ENCODE results near the gene MCM10. TPM values are rescaled to one million over a fixed set of nuclear protein-coding genes. Genes with fewer than 3 reads are reported as not detected.
"Not testable (repeated sequence)": the region's sequence is repeated elsewhere in the genome, so short reads cannot be mapped to it uniquely, and the experiment has no call there.

Gene MCM10
- total RNA-seq, 3 donors from 2014 or later, result 0.15 to 2.0 (median 1.8) TPM

GRCh38 chr10:13147161-13147560 is 14.2 kb upstream of the MCM10 start:
- intact Hi-C loops (cut with DNase I; ENCODE audit: low total_unique reads), result no loop called here
- no peaks in the 10 kb centered on the region for H3K27me3 ChIP-seq
- no peaks in the 10 kb centered on the region for H3K36me3 ChIP-seq
- H3K4me1 ChIP-seq, result no peaks in the 10 kb centered on the region
- H3K27ac ChIP-seq, result no peak overlapping the region
- no peak overlapping the region for H3K4me3 ChIP-seq
- DNase-seq (ENCODE audit: low spot score in 2 of 2), result no peak
- H3K9me3 ChIP-seq, result peaks cover 0 to 7% of the 10 kb centered on the region in 2 donors
- TF ChIP-seq, protein P1, sequence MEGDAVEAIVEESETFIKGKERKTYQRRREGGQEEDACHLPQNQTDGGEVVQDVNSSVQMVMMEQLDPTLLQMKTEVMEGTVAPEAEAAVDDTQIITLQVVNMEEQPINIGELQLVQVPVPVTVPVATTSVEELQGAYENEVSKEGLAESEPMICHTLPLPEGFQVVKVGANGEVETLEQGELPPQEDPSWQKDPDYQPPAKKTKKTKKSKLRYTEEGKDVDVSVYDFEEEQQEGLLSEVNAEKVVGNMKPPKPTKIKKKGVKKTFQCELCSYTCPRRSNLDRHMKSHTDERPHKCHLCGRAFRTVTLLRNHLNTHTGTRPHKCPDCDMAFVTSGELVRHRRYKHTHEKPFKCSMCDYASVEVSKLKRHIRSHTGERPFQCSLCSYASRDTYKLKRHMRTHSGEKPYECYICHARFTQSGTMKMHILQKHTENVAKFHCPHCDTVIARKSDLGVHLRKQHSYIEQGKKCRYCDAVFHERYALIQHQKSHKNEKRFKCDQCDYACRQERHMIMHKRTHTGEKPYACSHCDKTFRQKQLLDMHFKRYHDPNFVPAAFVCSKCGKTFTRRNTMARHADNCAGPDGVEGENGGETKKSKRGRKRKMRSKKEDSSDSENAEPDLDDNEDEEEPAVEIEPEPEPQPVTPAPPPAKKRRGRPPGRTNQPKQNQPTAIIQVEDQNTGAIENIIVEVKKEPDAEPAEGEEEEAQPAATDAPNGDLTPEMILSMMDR (IDR thresholded peaks at IDR 0.05), result no peak
- TF ChIP-seq POLR2A (IDR thresholded peaks at IDR 0.05), result no peak
- no peak for TF ChIP-seq POLR2AphosphoS5 (IDR thresholded peaks at IDR 0.05)

DNA sequence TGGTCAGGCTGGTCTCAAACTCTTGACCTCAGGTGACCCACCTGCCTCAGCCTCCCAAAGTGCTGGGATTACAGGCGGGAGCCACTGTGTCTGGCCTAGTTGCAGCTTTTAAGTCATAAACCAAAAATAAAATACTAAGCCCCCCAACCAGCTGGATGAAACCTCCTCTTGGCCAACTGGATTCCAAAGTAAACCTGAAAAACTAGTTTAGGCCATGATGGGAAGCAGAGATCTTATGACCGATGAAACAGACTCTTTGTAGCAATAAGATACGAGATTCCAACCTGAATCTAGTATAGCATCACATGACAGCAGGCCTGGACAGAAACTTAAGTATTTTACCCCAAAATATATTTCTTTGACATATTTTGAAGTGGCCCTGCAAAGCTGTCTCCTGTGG is 9.1 kb upstream of the MCM10 start:
- Histone ChIP-seq H3K4me3 (no peak overlapping the region), H3K36me3 (no peaks in the 10 kb centered on the region), H3K27me3 (no peaks in the 10 kb centered on the region), H3K27ac (no peak overlapping the region), H3K9me3 (peaks cover 0 to 7% of the 10 kb centered on the region in 2 donors), H3K4me1 (no peaks in the 10 kb centered on the region)
- DNase-seq (ENCODE audit: low spot score in 2 of 2), result no peak
- intact Hi-C loops (cut with DNase I; ENCODE audit: low total_unique reads), result no loop called here
- TF ChIP-seq POLR2AphosphoS5 (IDR thresholded peaks at IDR 0.05) (no peak), POLR2A (IDR thresholded peaks at IDR 0.05) (no peak)
- TF ChIP-seq, protein P1 (IDR thresholded peaks at IDR 0.05), result no peak

- H3K9me3 ChIP-seq; DNase-seq (ENCODE audit: low spot score in 2 of 2): not testable (repeated sequence)
- intact Hi-C loops (cut with DNase I; ENCODE audit: low total_unique reads), result loop anchor here (5.0 kb wide), 1 partner anchor 969 kb away; no protein-coding TSS in a partner anchor
Observed at GRCh38 chr10:13155860-13156259, 5.5 kb upstream of the MCM10 start.

DNA sequence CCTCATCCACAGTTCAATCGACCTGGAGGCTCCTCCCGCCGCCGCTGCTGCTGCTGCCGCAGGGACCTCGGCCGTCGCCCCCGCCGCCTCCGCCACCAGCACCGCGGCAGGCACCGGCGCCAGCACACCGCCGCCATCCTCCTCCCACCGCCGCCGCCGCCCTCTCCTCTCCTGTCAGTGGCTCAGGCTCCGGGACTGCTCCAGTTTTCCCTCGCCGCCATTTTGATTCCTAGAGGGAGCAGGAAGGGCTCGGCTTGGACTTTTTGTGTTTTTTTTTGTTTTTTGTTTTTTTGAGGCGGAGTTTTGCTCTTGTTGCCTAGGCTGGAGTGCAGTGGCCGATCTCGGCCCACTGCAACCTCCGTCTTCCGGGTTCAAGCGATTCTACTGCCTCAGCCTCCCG is 3.0 kb upstream of the MCM10 start:
- no peaks in the 10 kb centered on the region for H3K9me3 ChIP-seq
- H3K27me3 ChIP-seq, result no peaks in the 10 kb centered on the region
- peak overlapping the region in 1 of 2 donors; percentile 33 for H3K27ac ChIP-seq
- no peaks in the 10 kb centered on the region for H3K36me3 ChIP-seq
- no peak for TF ChIP-seq POLR2AphosphoS5 (IDR thresholded peaks at IDR 0.05)
- TF ChIP-seq POLR2A (IDR thresholded peaks at IDR 0.05), result no peak
- TF ChIP-seq, protein P1 (IDR thresholded peaks at IDR 0.05), result no peak
- H3K4me1 ChIP-seq, result no peaks in the 10 kb centered on the region
- intact Hi-C loops (cut with DNase I; ENCODE audit: low total_unique reads), result loop anchor here (5.0 kb wide), 1 partner anchor 971 kb away; no protein-coding TSS in a partner anchor
- peak overlapping the region; percentile 15 to 52 (median 46) for H3K4me3 ChIP-seq
- DNase-seq (ENCODE audit: low spot score in 2 of 2), result no peak

More at GRCh38 chr10:13155860-13156259, 5.5 kb upstream of the MCM10 start:
- not testable (repeated sequence) for H3K4me3 ChIP-seq, H3K27ac ChIP-seq, H3K4me1 ChIP-seq, H3K27me3 ChIP-seq, H3K36me3 ChIP-seq

DNA sequence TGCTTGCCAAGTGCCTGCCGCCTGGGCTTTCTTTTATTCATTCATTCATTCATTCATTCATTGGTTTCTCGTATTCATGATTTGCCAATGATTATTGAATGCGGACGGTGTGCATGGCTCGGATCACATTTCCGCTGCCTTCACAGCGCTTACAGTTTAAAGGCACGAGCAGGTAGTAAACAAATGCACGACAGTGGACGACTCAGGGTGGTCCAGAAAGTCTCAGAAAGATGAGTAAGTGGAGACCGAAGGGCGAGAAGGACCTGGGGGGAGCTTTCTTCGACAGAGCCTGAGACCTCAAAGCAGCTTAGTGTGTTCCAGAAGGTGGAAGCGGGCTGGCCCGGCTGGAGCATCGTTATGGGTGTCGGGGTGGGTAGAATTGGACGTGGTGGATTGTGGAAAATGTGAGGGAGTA is 506 bp downstream of the MCM10 start:
- Histone ChIP-seq H3K27me3 (no peaks in the 10 kb centered on the region), H3K36me3 (no peaks in the 10 kb centered on the region), H3K4me3 (peak overlapping the region; percentile 42 to 65 (median 47)), H3K9me3 (no peaks in the 10 kb centered on the region), H3K4me1 (no peaks in the 10 kb centered on the region), H3K27ac (no peak overlapping the region)
- TF ChIP-seq, protein P1 (IDR thresholded peaks at IDR 0.05), result no peak
- no peak for TF ChIP-seq POLR2AphosphoS5 (IDR thresholded peaks at IDR 0.05)
- no peak for TF ChIP-seq POLR2A (IDR thresholded peaks at IDR 0.05)
- no peak for DNase-seq (ENCODE audit: low spot score in 2 of 2)
- intact Hi-C loops (cut with DNase I; ENCODE audit: low total_unique reads), result loop anchor here (10.0 kb wide), 1 partner anchor 143 kb away; the partner anchor contains the start of gene PHYH

Data from breast epithelium (tissue), 4 donors.